Gastroesophageal sphincter (tissue), 2 donors: ENCODE measurements around the gene MSTO1.
"Not testable (repeated sequence)": the region's sequence is repeated elsewhere in the genome, so short reads cannot be mapped to it uniquely, and the experiment has no call there.

Experiments used
- EP300 ChIP-seq: sonication (generic); formaldehyde crosslinking; IDR thresholded peaks from one replicate; pipeline ENCODE4 v1.6.1; 2017; ENCODE audit warnings: antibody characterized with exemption, mild to moderate bottlenecking
- POLR2A ChIP-seq, 2 donors: fragments of 450-650 bp; IDR thresholded peaks; one replicate each; pipeline ENCODE4 v1.6.1; 2017; ENCODE audit warnings: antibody characterized with exemption in 2 of 2, mild to moderate bottlenecking in 2 of 2, moderate library complexity in 1 of 2

DNA sequence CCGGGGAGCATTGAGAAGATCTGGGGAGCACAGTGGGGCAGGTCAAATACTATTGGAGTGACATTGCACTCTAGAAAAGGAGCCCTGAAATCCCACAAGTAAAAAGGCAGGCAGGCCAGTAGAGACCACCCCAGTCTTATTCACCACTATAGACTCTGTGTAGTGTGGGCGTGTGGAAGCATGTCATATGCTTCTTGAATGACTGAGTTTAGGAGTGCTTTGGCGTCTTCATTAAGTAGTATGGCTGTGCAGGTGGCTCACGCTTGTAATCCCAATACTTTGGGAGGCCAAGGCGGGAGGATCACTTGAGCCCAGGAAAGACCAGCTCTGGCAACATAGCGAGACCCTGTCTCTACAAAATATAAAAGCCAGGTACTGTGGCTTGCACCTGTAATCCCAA is 26.2 kb upstream of the MSTO1 start:
- TF ChIP-seq EP300; POLR2A (IDR thresholded peaks at IDR 0.05): not testable (repeated sequence)
